ENCODE measurements around the gene JARID2. TPM values are rescaled to one million over a fixed set of nuclear protein-coding genes. Genes with fewer than 3 reads are reported as not detected.

JARID2 gene
- polyA plus RNA-seq, 1 of the 3 experiments (the other 2 are of a cell fraction), result 3.4 TPM

- no peak for TF ChIP-seq RXRA (IDR thresholded peaks at IDR 0.05; ENCODE audit: borderline replicate concordance, low read depth)
- TF ChIP-seq YY1 (IDR thresholded peaks at IDR 0.05; ENCODE audit: low read depth), result no peak
- no peak for TF ChIP-seq USF2 (IDR thresholded peaks at IDR 0.05; ENCODE audit: borderline replicate concordance, low read depth, low read length)
- TF ChIP-seq FOSL2 (IDR thresholded peaks at IDR 0.05; ENCODE audit: borderline replicate concordance, low read depth), result no peak
- TF ChIP-seq TEAD4 (IDR thresholded peaks at IDR 0.05; ENCODE audit: borderline replicate concordance, insufficient read depth), result no peak
Measured at GRCh38 chr6:15487262-15487661, 241.4 kb downstream of the JARID2 start (continued).

GRCh38 chr6:15489261-15489962 is 243.5 kb downstream of the JARID2 start:
- no peak overlapping the region for H3K27ac ChIP-seq (ENCODE audit: low read depth in 2 of 2, low read length in 1 of 2)
- WGBS (ENCODE audit: low lambda C conversion rate), result 93% methylated on average over 11 of the region's 14 CpGs
- H2AFZ ChIP-seq (ENCODE audit: low read depth), result no peak overlapping the region
- H3F3A ChIP-seq (replicated peaks; ENCODE audit: insufficient read depth), result no peaks in the 10 kb centered on the region
- POLR2A ChIA-PET, result no interaction called here
- H3K36me3 ChIP-seq (replicated peaks in 1 of 2; ENCODE audit: control insufficient read depth in 1 of 2, insufficient read depth in 2 of 2, low read length in 1 of 2), result peaks cover 0 to 13% of the 10 kb centered on the region in 2 experiments
- peaks cover 3 to 15% of the 10 kb centered on the region in 2 experiments; a peak in 2 of 4 replicates for H3K4me1 ChIP-seq (ENCODE audit: control insufficient read depth in 1 of 2, insufficient read depth in 2 of 2, low read depth in 1 of 2, low read length in 1 of 2)
- H3K27me3 ChIP-seq (ENCODE audit: insufficient read depth), result no peaks in the 10 kb centered on the region
- peaks cover 2% of the 10 kb centered on the region; the same call in 1 of the 2 replicates for H4K20me1 ChIP-seq (ENCODE audit: insufficient read depth)
- DNase-seq, result no peak
- H3K9me2 ChIP-seq, result no peaks in the 10 kb centered on the region
- H3K4me3 ChIP-seq (ENCODE audit: low read depth in 2 of 2, low read length in 1 of 2), result no peak overlapping the region
- H3K9ac ChIP-seq, result no peak overlapping the region
- no peak overlapping the region for H3K4me2 ChIP-seq
- CTCF ChIA-PET, result interaction anchor here (1.1 to 2.5 kb wide), 5 partner anchors 15 to 137 kb away, joined by 3 to 15 read pairs (median 3); no protein-coding TSS in a partner anchor
- H3K79me2 ChIP-seq (ENCODE audit: insufficient read depth), result no peaks in the 10 kb centered on the region
- TF ChIP-seq JUND (IDR thresholded peaks at IDR 0.05) (no peak), NFIC (IDR thresholded peaks at IDR 0.05; ENCODE audit: borderline replicate concordance) (no peak), PBX3 (IDR thresholded peaks at IDR 0.05) (no peak), RCOR1 (IDR thresholded peaks at IDR 0.05; ENCODE audit: low read length) (no peak), CHD2 (IDR thresholded peaks at IDR 0.05; ENCODE audit: low read length, partially characterized antibody) (no peak), TCF12 (IDR thresholded peaks at IDR 0.05) (no peak), EZH2phosphoT487 (IDR thresholded peaks at IDR 0.05; ENCODE audit: borderline replicate concordance, low read depth) (no peak), TEAD4 (IDR thresholded peaks at IDR 0.05; ENCODE audit: borderline replicate concordance, insufficient read depth) (no peak), REST (IDR thresholded peaks at IDR 0.05; ENCODE audit: low read depth, low read length) (no peak), FOXM1 (IDR thresholded peaks at IDR 0.05; ENCODE audit: low read depth) (no peak), RAD21 (IDR thresholded peaks at IDR 0.05; ENCODE audit: low read length) (no peak), FOXJ3 (CRISPR knock-in tag; IDR thresholded peaks at IDR 0.05) (no peak), POLR2AphosphoS5 (IDR thresholded peaks at IDR 0.05; ENCODE audit: low read depth, low read length) (no peak), ZBTB33 (IDR thresholded peaks at IDR 0.05; ENCODE audit: borderline replicate concordance, low read depth) (no peak), GATA2 (CRISPR knock-in tag; IDR thresholded peaks at IDR 0.05) (no peak), GABPA (IDR thresholded peaks at IDR 0.05; ENCODE audit: low read depth) (no peak), IRF3 (IDR thresholded peaks at IDR 0.05; ENCODE audit: low read depth, low read length) (no peak), RFX5 (IDR thresholded peaks at IDR 0.05; ENCODE audit: low read length) (no peak), FOSL2 (IDR thresholded peaks at IDR 0.05; ENCODE audit: borderline replicate concordance, low read depth) (no peak), YY1 (IDR thresholded peaks at IDR 0.05; ENCODE audit: low read depth) (no peak)
- no peaks in the 10 kb centered on the region for H3K9me3 ChIP-seq

Measured in SK-N-SH (cell line).